ENCODE results near the gene TPRA1. TPM values are rescaled to one million over a fixed set of nuclear protein-coding genes. Genes with fewer than 3 reads are reported as not detected.

TPRA1 gene
- total RNA-seq, 1 donor from 2014 or later: 11.8 TPM

- peaks cover 5% of the 10 kb centered on the region for H3K27me3 Mint-ChIP-seq (ENCODE audit: insufficient read depth, low read depth)
- H3K4me1 ChIP-seq: peaks cover 6% of the 10 kb centered on the region
- H3K27me3 ChIP-seq: no peaks in the 10 kb centered on the region
- no peak overlapping the region for H3K4me3 ChIP-seq
- H4K20me1 ChIP-seq (ENCODE audit: low read depth): peaks cover 61% of the 10 kb centered on the region
- H3K79me2 ChIP-seq (ENCODE audit: low read depth): peaks cover 31% of the 10 kb centered on the region
- no peaks in the 10 kb centered on the region for H3K4me1 Mint-ChIP-seq
- H3K36me3 Mint-ChIP-seq: peaks cover 57% of the 10 kb centered on the region
- no peak overlapping the region for H3K4me2 ChIP-seq
- no peaks in the 10 kb centered on the region for H3F3A ChIP-seq (ENCODE audit: low read depth)
- H3K4me3 Mint-ChIP-seq: no peak overlapping the region
- H3K9me3 Mint-ChIP-seq: no peaks in the 10 kb centered on the region
- no peak overlapping the region for H3K27ac ChIP-seq
- DNase-seq (ENCODE audit: low spot score): no peak
- H3K9ac ChIP-seq: no peak overlapping the region
- no peak overlapping the region for H2AFZ ChIP-seq (replicated peaks)
- H3K27ac Mint-ChIP-seq: no peak overlapping the region
- no peaks in the 10 kb centered on the region for H3K9me3 ChIP-seq (ENCODE audit: low read depth)
- H3K36me3 ChIP-seq: no peaks in the 10 kb centered on the region
- TF ChIP-seq EZH2phosphoT487 (IDR thresholded peaks at IDR 0.05) (no peak), CTCF (IDR thresholded peaks at IDR 0.05) (no peak), EZH2 (IDR thresholded peaks at IDR 0.05) (no peak)
Measured at GRCh38 chr3:127615631-127616305, 25.2 kb upstream of the TPRA1 start.

GRCh38 chr3:127614928-127615589, 24.5 kb upstream of the TPRA1 start:
- Mint-ChIP-seq H3K4me3 (no peak overlapping the region), H3K9me3 (no peaks in the 10 kb centered on the region), H3K27me3 (ENCODE audit: insufficient read depth, low read depth) (peaks cover 5% of the 10 kb centered on the region), H3K36me3 (peaks cover 58% of the 10 kb centered on the region), H3K27ac (no peak overlapping the region), H3K4me1 (no peaks in the 10 kb centered on the region)
- no peak overlapping the region for H3K4me3 ChIP-seq
- no peaks in the 10 kb centered on the region for H3K36me3 ChIP-seq
- peaks cover 6% of the 10 kb centered on the region for H3K4me1 ChIP-seq
- peaks cover 38% of the 10 kb centered on the region for H3K79me2 ChIP-seq (ENCODE audit: low read depth)
- no peak overlapping the region for H3K27ac ChIP-seq
- H3F3A ChIP-seq (ENCODE audit: low read depth): no peaks in the 10 kb centered on the region
- peak; percentile 27 for DNase-seq (ENCODE audit: low spot score)
- H3K9ac ChIP-seq: no peak overlapping the region
- no peak overlapping the region for H3K4me2 ChIP-seq
- H3K9me3 ChIP-seq (ENCODE audit: low read depth): no peaks in the 10 kb centered on the region
- TF ChIP-seq CTCF (IDR thresholded peaks at IDR 0.05) (no peak), EZH2 (IDR thresholded peaks at IDR 0.05) (no peak), EZH2phosphoT487 (IDR thresholded peaks at IDR 0.05) (no peak)
- H2AFZ ChIP-seq (replicated peaks): no peak overlapping the region
- no peaks in the 10 kb centered on the region for H3K27me3 ChIP-seq
- peaks cover 65% of the 10 kb centered on the region for H4K20me1 ChIP-seq (ENCODE audit: low read depth)

- H3K27me3 ChIP-seq: no peaks in the 10 kb centered on the region
- H3K9ac ChIP-seq: no peak overlapping the region
- Mint-ChIP-seq H3K4me3 (no peak overlapping the region), H3K4me1 (no peaks in the 10 kb centered on the region), H3K27ac (no peak overlapping the region), H3K9me3 (no peaks in the 10 kb centered on the region), H3K27me3 (ENCODE audit: insufficient read depth, low read depth) (peaks cover 4% of the 10 kb centered on the region), H3K36me3 (peaks cover 62% of the 10 kb centered on the region)
- H4K20me1 ChIP-seq (ENCODE audit: low read depth): peaks cover 73% of the 10 kb centered on the region
- no peaks in the 10 kb centered on the region for H3K36me3 ChIP-seq
- TF ChIP-seq EZH2 (IDR thresholded peaks at IDR 0.05) (no peak), CTCF (IDR thresholded peaks at IDR 0.05) (no peak), EZH2phosphoT487 (IDR thresholded peaks at IDR 0.05) (no peak)
- peaks cover 49% of the 10 kb centered on the region for H3K79me2 ChIP-seq (ENCODE audit: low read depth)
- no peak overlapping the region for H3K4me3 ChIP-seq
- H3K4me2 ChIP-seq: no peak overlapping the region
- peaks cover 6% of the 10 kb centered on the region for H3K4me1 ChIP-seq
- H3F3A ChIP-seq (ENCODE audit: low read depth): no peaks in the 10 kb centered on the region
- DNase-seq (ENCODE audit: low spot score): no peak
- H2AFZ ChIP-seq (replicated peaks): no peak overlapping the region
- H3K9me3 ChIP-seq (ENCODE audit: low read depth): no peaks in the 10 kb centered on the region
- H3K27ac ChIP-seq: no peak overlapping the region
Measured at GRCh38 chr3:127613406-127613805, 22.9 kb upstream of the TPRA1 start.

Measured in neural progenitor cell (in vitro differentiated cells).